ENCODE data around the gene HEXIM1. TPM values are rescaled to one million over a fixed set of nuclear protein-coding genes. Genes with fewer than 3 reads are reported as not detected.
A peak's percentile ranks its signal among the peaks of the same experiment; 100 is the strongest.

Gene HEXIM1
- total RNA-seq, 1 donor from 2014 or later, result 38.8 TPM

GRCh38 chr17:45103269-45103795 lies 44.9 kb upstream of the HEXIM1 start:
- peaks cover 28% of the 10 kb centered on the region for H3K36me3 Mint-ChIP-seq

GRCh38 chr17:45104029-45104428 lies 44.2 kb upstream of the HEXIM1 start:
- Mint-ChIP-seq H3K36me3 (peaks cover 23% of the 10 kb centered on the region), H3K27ac (no peak overlapping the region)

More at GRCh38 chr17:45103269-45103795, 44.9 kb upstream of the HEXIM1 start:
- peaks cover 32% of the 10 kb centered on the region for H3K4me1 Mint-ChIP-seq
- H3K27me3 Mint-ChIP-seq (ENCODE audit: low read depth), result no peaks in the 10 kb centered on the region
- H3K27ac Mint-ChIP-seq, result peak overlapping the region; percentile 99
- no peak for TF ChIP-seq CTCF (IDR thresholded peaks at IDR 0.05; ENCODE audit: unreplicated experiment)
- DNase-seq (ENCODE audit: low spot score in 2 of 2, unreplicated experiment in 2 of 2), result no peak
- H3K9me3 Mint-ChIP-seq, result no peaks in the 10 kb centered on the region
- no peak overlapping the region for H3K4me3 Mint-ChIP-seq

GRCh38 chr17:45104497-45104896 lies 43.8 kb upstream of the HEXIM1 start:
- Mint-ChIP-seq H3K27me3 (ENCODE audit: low read depth) (no peaks in the 10 kb centered on the region), H3K36me3 (peaks cover 20% of the 10 kb centered on the region), H3K4me3 (no peak overlapping the region), H3K9me3 (no peaks in the 10 kb centered on the region), H3K4me1 (peaks cover 23% of the 10 kb centered on the region), H3K27ac (no peak overlapping the region)
- no peak for DNase-seq (ENCODE audit: low spot score in 2 of 2, unreplicated experiment in 2 of 2)
- no peak for TF ChIP-seq CTCF (IDR thresholded peaks at IDR 0.05; ENCODE audit: unreplicated experiment)

More at GRCh38 chr17:45104029-45104428, 44.2 kb upstream of the HEXIM1 start:
- TF ChIP-seq CTCF (IDR thresholded peaks at IDR 0.05; ENCODE audit: unreplicated experiment), result no peak
- DNase-seq (ENCODE audit: low spot score in 2 of 2, unreplicated experiment in 2 of 2), result no peak
- peaks cover 26% of the 10 kb centered on the region for H3K4me1 Mint-ChIP-seq
- H3K27me3 Mint-ChIP-seq (ENCODE audit: low read depth), result no peaks in the 10 kb centered on the region
- no peaks in the 10 kb centered on the region for H3K9me3 Mint-ChIP-seq
- no peak overlapping the region for H3K4me3 Mint-ChIP-seq

GRCh38 chr17:45104907-45105624 lies 43.2 kb upstream of the HEXIM1 start:
- Mint-ChIP-seq H3K27me3 (ENCODE audit: low read depth) (no peaks in the 10 kb centered on the region), H3K9me3 (no peaks in the 10 kb centered on the region), H3K36me3 (peaks cover 20% of the 10 kb centered on the region), H3K4me3 (no peak overlapping the region), H3K4me1 (peaks cover 23% of the 10 kb centered on the region), H3K27ac (no peak overlapping the region)
- no peak for TF ChIP-seq CTCF (IDR thresholded peaks at IDR 0.05; ENCODE audit: unreplicated experiment)
- DNase-seq (ENCODE audit: low spot score in 2 of 2, unreplicated experiment in 2 of 2), result no peak

GRCh38 chr17:45106096-45106495 lies 42.2 kb upstream of the HEXIM1 start:
- H3K36me3 Mint-ChIP-seq, result peaks cover 20% of the 10 kb centered on the region
- H3K27ac Mint-ChIP-seq, result no peak overlapping the region
- no peaks in the 10 kb centered on the region for H3K27me3 Mint-ChIP-seq (ENCODE audit: low read depth)
- no peaks in the 10 kb centered on the region for H3K9me3 Mint-ChIP-seq
- peaks cover 23% of the 10 kb centered on the region for H3K4me1 Mint-ChIP-seq
- H3K4me3 Mint-ChIP-seq, result no peak overlapping the region
- no peak for TF ChIP-seq CTCF (IDR thresholded peaks at IDR 0.05; ENCODE audit: unreplicated experiment)
- DNase-seq (ENCODE audit: low spot score in 2 of 2, unreplicated experiment in 2 of 2), result no peak

All from mesothelial cell of epicardium (in vitro differentiated cells).